ENCODE data around the gene AMIGO3.
A peak's percentile ranks its signal among the peaks of the same experiment; 100 is the strongest.

Gene AMIGO3

GRCh38 chr3:49733551-49733950 lies 14.1 kb upstream of the AMIGO3 start:
- Mint-ChIP-seq H3K9me3 (no peaks in the 10 kb centered on the region), H3K27me3 (no peaks in the 10 kb centered on the region), H3K4me3 (no peak overlapping the region), H3K36me3 (ENCODE audit: low read depth) (peaks cover 55% of the 10 kb centered on the region), H3K27ac (no peak overlapping the region), H3K4me1 (ENCODE audit: low read depth) (no peaks in the 10 kb centered on the region)

DNA sequence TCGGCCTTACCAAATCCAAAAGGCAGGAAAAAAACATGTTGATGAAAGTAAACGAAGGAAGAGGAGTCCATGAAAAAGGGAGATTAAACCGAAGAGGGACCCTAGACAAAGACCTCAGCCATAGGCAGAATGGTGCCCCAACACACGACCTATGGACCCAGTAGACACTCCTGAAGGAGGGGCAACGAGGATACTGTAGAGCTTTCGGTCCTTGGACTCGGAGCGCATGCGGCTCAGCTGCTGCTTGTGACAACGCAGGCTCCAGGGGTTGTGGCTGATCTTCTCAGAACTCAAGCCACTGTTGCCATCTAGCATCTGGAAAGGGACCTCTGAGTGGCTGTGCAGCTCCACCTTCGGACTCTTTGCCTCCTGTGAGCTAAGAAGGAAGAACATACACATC lies 13.1 kb upstream of the AMIGO3 start:
- Mint-ChIP-seq H3K27me3 (no peaks in the 10 kb centered on the region), H3K36me3 (ENCODE audit: low read depth) (peaks cover 48% of the 10 kb centered on the region), H3K4me1 (ENCODE audit: low read depth) (no peaks in the 10 kb centered on the region), H3K4me3 (no peak overlapping the region), H3K9me3 (no peaks in the 10 kb centered on the region), H3K27ac (no peak overlapping the region)

DNA sequence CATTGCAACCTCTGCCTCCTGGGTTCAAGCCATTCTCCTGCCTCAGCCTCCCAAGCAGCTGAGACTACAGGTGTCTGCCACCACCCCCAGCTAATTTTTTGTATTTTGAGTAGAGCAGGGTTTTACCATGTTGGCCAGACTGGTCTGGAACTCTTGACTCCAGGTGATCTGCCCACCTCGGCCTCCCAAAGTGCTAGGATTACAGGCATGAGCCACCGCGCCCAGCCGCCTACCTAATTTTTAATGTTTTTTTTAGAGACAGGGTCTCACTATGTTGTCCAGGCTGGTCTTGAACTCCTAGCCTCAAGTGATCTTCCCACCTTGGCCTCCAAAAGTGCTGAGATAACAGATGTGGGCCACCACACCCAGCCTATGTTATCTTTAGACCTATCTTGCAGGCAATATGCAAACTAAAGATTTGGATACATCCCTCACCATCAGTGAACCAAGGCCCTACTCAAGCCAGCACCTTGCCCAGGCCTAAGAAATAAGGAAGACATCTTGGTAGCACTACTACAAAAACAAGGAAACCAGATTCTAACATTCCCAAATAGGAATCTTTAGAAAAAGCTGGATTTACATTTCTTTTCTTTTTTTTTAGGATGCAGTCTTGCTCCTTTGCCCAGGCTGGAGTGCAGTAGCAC lies 10.6 kb upstream of the AMIGO3 start:
- Mint-ChIP-seq H3K36me3 (ENCODE audit: low read depth) (peaks cover 31% of the 10 kb centered on the region), H3K4me3 (no peak overlapping the region), H3K4me1 (ENCODE audit: low read depth) (no peaks in the 10 kb centered on the region), H3K27me3 (no peaks in the 10 kb centered on the region), H3K9me3 (no peaks in the 10 kb centered on the region), H3K27ac (no peak overlapping the region)

DNA sequence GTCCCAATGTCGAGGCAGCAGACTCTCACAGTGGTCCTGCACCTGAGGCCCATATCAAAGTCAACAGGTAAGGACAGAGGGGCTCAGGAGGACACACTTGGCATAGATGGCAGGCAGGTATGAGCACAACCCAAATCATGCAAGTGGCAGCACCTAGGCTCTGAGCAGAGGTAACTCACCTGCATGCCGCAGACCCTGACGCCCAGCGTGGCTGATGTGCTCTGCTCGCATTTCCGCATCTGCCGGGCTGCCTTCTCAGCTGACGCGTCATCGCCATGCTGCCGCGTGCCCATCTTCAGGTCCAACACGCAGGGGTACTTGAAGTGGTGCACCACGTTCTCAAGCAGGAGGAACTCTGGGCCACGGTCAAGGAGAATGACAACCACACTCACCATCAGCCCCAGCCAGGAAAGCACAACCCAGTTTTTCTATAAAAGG lies 8.5 kb upstream of the AMIGO3 start:
- peaks cover 23% of the 10 kb centered on the region for H3K36me3 Mint-ChIP-seq (ENCODE audit: low read depth)

DNA sequence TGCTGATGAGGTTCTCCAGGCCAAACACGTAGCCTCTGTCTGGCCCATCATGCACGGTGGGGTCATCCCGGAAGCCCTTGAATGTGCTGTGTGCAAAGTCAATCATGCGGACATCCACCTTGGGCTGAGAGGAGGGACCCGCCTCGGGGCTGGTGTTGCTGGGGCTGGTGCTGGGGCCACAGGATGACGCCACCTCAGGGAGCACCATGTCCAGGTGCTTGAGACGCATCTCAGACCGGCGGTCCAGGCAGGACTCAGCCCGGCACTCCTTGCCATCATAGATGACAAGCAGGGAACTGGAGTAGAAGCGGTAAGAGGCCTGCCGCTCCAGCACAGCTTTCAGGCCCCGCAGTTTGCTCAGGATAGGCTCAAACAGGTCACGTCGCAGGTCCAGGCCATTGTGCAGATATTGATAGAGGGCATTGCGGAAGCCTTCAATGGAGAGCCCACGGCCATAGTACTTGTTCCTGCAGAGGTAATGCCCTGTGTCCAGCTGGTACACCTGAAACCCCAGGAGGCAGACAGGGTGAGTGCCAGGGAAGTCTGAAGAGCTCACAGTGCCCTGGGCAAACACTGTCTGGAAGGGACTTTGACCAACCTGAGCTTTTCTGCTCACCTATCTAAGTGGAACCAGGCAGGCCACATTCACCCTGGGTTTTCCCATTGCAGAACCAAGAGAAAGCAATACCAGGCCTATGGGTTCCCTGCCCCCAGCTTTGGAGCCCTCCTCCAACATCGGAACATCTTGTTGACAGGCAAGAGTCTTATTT lies 7.9 kb upstream of the AMIGO3 start:
- H3K9me3 Mint-ChIP-seq: no peaks in the 10 kb centered on the region
- peaks cover 22% of the 10 kb centered on the region for H3K36me3 Mint-ChIP-seq (ENCODE audit: low read depth)
- no peak overlapping the region for H3K27ac Mint-ChIP-seq
- peaks cover 15% of the 10 kb centered on the region for H3K4me1 Mint-ChIP-seq (ENCODE audit: low read depth)
- no peak overlapping the region for H3K4me3 Mint-ChIP-seq
- no peaks in the 10 kb centered on the region for H3K27me3 Mint-ChIP-seq

More for the DNA sequence above, 8.5 kb upstream of the AMIGO3 start:
- Mint-ChIP-seq H3K9me3 (no peaks in the 10 kb centered on the region), H3K4me3 (no peak overlapping the region), H3K4me1 (ENCODE audit: low read depth) (peaks cover 9% of the 10 kb centered on the region), H3K27ac (no peak overlapping the region), H3K27me3 (no peaks in the 10 kb centered on the region)

- Mint-ChIP-seq H3K27me3 (no peaks in the 10 kb centered on the region), H3K4me1 (ENCODE audit: low read depth) (peaks cover 21% of the 10 kb centered on the region), H3K36me3 (ENCODE audit: low read depth) (peaks cover 18% of the 10 kb centered on the region), H3K27ac (peak overlapping the region; percentile 61), H3K9me3 (no peaks in the 10 kb centered on the region), H3K4me3 (no peak overlapping the region)
These were observed 6.6 kb upstream of the AMIGO3 start for GRCh38 chr3:49725906-49726681.

DNA sequence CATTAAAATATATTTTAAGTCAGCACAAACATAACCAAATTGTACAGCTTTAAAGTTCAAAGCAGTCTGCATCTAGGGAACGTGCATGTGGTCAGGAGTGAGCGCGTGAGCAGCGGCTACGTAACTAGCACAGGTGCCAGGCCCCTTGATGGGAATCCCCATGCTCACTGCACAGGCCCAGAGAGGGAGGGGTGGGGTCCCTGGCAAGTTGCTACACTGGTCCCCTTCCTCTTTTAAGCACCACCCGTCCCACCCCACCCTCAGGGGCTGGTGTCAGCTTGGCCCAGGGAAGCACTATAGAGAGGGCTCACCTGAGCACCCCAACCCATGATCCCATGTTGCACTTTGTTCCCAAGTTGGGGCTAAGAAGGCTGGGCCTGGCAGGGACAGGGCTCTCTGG lies 5.1 kb upstream of the AMIGO3 start:
- peak overlapping the region; percentile 94 for H3K4me3 Mint-ChIP-seq
- H3K9me3 Mint-ChIP-seq: no peaks in the 10 kb centered on the region
- H3K36me3 Mint-ChIP-seq (ENCODE audit: low read depth): peaks cover 13% of the 10 kb centered on the region
- H3K27ac Mint-ChIP-seq: peak overlapping the region; percentile 97
- H3K27me3 Mint-ChIP-seq: no peaks in the 10 kb centered on the region
- peaks cover 34% of the 10 kb centered on the region for H3K4me1 Mint-ChIP-seq (ENCODE audit: low read depth)

- H3K4me1 Mint-ChIP-seq (ENCODE audit: low read depth): peaks cover 40% of the 10 kb centered on the region
- H3K36me3 Mint-ChIP-seq (ENCODE audit: low read depth): peaks cover 13% of the 10 kb centered on the region
- no peaks in the 10 kb centered on the region for H3K27me3 Mint-ChIP-seq
- peak within 1 kb of the TSS; percentile 97 for H3K27ac Mint-ChIP-seq
- peak within 1 kb of the TSS; percentile 94 for H3K4me3 Mint-ChIP-seq
- H3K9me3 Mint-ChIP-seq: no peaks in the 10 kb centered on the region
These were observed 4.4 kb upstream of the AMIGO3 start, which contains the start of gene GMPPB for GRCh38 chr3:49723628-49724551. Gene GMPPB, minus strand, starts transcription at chr3:49723951. Its CDS starts 225 bp downstream, at chr3:49723726.

GRCh38 chr3:49723296-49723627 lies 3.8 kb upstream of the AMIGO3 start:
- Mint-ChIP-seq H3K4me1 (ENCODE audit: low read depth) (peaks cover 45% of the 10 kb centered on the region), H3K27me3 (no peaks in the 10 kb centered on the region), H3K36me3 (ENCODE audit: low read depth) (peaks cover 17% of the 10 kb centered on the region)

GRCh38 chr3:49722896-49723295 lies 3.4 kb upstream of the AMIGO3 start:
- Mint-ChIP-seq H3K4me3 (peak overlapping the region; percentile 94), H3K9me3 (no peaks in the 10 kb centered on the region), H3K36me3 (ENCODE audit: low read depth) (peaks cover 17% of the 10 kb centered on the region), H3K4me1 (ENCODE audit: low read depth) (peaks cover 45% of the 10 kb centered on the region), H3K27me3 (no peaks in the 10 kb centered on the region), H3K27ac (peak overlapping the region; percentile 97)

More at GRCh38 chr3:49723296-49723627, 3.8 kb upstream of the AMIGO3 start:
- Mint-ChIP-seq H3K9me3 (no peaks in the 10 kb centered on the region), H3K27ac (peak overlapping the region; percentile 97), H3K4me3 (peak overlapping the region; percentile 94)

GRCh38 chr3:49721896-49722781 lies 2.7 kb upstream of the AMIGO3 start:
- Mint-ChIP-seq H3K36me3 (ENCODE audit: low read depth) (peaks cover 17% of the 10 kb centered on the region), H3K4me1 (ENCODE audit: low read depth) (peaks cover 45% of the 10 kb centered on the region), H3K9me3 (no peaks in the 10 kb centered on the region), H3K27me3 (no peaks in the 10 kb centered on the region), H3K27ac (peak overlapping the region; percentile 97), H3K4me3 (peak overlapping the region; percentile 94)

DNA sequence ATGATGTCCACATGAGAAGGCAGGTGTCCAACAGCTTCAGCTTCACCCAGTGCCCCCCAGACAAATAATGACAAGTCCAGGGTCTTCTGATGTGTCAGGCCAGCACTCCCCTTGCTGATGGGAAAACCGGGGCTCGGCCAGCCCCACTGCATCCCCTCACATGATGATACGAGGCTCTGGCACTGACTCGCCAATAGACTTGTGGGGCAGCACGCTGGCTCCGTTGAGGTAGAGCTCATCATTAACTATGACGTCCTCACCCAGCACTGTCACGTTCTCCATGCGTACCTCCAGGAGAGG lies 2.1 kb upstream of the AMIGO3 start:
- Mint-ChIP-seq H3K4me3 (no peak overlapping the region), H3K27ac (no peak overlapping the region), H3K9me3 (no peaks in the 10 kb centered on the region), H3K36me3 (ENCODE audit: low read depth) (peaks cover 17% of the 10 kb centered on the region), H3K27me3 (no peaks in the 10 kb centered on the region), H3K4me1 (ENCODE audit: low read depth) (peaks cover 45% of the 10 kb centered on the region)

GRCh38 chr3:49720855-49721595 lies 1.5 kb upstream of the AMIGO3 start:
- H3K9me3 Mint-ChIP-seq: no peaks in the 10 kb centered on the region
- H3K4me3 Mint-ChIP-seq: peak overlapping the region; percentile 25
- no peaks in the 10 kb centered on the region for H3K27me3 Mint-ChIP-seq
- peaks cover 17% of the 10 kb centered on the region for H3K36me3 Mint-ChIP-seq (ENCODE audit: low read depth)
- H3K4me1 Mint-ChIP-seq (ENCODE audit: low read depth): peaks cover 45% of the 10 kb centered on the region
- no peak overlapping the region for H3K27ac Mint-ChIP-seq
